Activated CD4-positive, alpha-beta T cell treated with anti-CD3 and anti-CD28 coated beads for 24 hours (primary cell): Measurements from ENCODE around the gene GADL1.

Source experiments
- DNase-seq, 2 donors: peaks; one replicate each; pipeline ENCODE4 v3.0.0-alpha.2; 2020; ENCODE audit warnings: low read depth in 2 of 2

The GADL1 gene

GRCh38 chr3:30875505-30875904 lies 19.0 kb downstream of the GADL1 start:
- DNase-seq = no peak

GRCh38 chr3:30873671-30874070 lies 20.8 kb downstream of the GADL1 start:
- no peak for DNase-seq

- no peak for DNase-seq
Measured at GRCh38 chr3:30872879-30873278, 21.6 kb downstream of the GADL1 start.

DNA sequence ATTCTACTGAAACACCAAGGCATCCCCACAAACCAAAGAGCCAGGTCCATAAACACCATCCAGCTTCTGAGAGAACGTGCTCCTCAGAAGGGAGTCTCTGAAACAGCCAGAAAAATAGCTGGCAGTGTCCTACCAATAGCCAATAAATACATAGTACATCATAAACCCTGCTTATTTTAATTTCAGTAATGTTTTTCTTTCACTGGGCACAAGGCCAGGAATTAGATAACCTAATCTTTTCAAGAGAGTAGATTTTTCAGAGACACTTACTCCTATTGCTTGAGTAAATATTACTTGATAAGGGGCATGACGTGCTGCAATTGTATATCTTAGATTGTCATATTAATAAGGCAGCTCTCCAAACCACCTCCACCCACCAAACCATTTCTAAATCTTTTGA lies 22.7 kb downstream of the GADL1 start:
- DNase-seq = no peak

DNA sequence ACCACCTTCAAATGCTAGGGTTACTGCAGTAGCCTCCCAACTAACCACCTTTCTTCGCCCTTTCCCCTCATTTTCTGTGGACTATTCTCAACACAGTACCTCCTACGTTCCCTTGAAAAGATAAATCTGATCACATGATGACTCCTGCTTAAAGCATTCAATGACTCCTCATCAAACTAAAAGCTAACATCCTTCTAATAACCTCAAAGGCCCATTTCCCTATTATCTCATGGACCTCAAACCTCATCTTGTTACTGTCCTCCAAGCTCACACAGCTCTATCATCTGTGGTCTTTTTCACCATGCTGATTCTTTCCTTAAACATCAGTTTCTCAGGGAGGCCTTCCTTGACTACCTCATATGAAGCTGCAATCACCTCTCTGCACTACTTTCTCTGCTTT lies 29.6 kb downstream of the GADL1 start:
- DNase-seq = no peak

- DNase-seq = no peak
Measured at GRCh38 chr3:30864132-30864531, 30.3 kb downstream of the GADL1 start.

GRCh38 chr3:30862004-30862403 lies 32.5 kb downstream of the GADL1 start:
- DNase-seq = no peak

DNA sequence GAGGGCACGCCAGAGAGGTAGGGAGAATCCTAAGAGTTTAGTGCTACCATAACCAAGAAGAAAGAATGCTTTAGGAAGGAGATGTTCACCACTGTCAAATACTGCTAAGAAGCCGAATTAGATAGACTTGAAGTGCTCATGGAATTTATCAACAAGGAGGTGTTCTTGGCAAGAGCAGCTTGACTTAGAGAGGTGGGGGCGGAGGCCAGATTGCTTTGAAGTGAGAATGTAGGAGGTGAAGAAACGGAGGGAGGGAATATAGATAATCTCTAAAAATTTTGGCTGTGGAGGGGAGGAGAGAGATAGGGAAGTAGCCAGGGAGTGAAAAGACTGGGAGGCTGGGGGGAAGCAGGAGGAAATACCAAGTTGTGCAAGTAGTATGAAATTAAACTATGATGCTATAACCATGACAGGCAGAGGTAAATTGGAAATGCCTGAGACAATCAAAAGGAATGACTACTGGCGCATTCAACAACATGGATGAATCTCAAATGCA lies 35.5 kb downstream of the GADL1 start:
- DNase-seq = no peak

DNA sequence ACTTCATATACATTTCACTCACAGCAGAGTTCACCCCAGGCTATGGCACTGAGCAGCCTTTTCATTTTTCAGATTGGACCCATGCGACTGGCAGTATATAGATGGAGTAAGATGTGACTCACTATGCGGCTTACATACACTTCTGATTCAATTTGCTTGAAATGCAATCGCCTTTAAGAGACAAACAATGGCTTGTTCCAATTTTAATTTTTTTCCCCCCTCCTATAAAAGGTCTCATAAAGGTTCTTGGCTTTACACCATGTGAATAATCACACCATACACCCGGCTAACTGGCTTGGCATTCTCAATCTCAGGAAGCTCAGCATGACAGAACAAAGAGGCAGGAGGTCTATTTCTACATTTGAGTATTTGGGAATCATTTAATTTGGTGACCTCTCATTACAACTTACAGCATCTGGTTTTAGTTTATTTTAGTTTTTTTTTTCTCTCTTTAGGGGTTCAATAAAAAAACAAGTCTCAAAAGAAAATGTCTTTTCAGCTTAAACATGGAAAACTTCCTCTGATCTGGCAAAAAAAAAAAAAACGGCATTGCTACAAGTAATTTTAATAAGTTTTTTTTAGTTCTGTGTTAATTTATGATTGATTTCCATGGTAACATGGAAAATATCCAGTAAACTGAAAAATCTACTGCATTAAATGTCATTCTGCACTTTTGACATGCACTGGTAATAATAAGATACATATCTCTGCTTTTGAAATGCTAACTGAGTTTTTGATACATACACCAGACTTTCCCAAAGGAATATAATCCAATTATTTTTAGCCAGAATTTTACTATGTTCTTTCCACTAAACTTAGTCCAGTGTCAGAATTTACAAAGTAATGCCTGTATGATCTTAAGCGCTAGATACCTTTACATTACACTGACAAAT lies 38.8 kb downstream of the GADL1 start:
- DNase-seq = no peak

GRCh38 chr3:30852833-30853232 lies 41.6 kb downstream of the GADL1 start:
- DNase-seq = no peak

GRCh38 chr3:30848087-30848779 lies 46.2 kb downstream of the GADL1 start:
- DNase-seq = no peak

DNA sequence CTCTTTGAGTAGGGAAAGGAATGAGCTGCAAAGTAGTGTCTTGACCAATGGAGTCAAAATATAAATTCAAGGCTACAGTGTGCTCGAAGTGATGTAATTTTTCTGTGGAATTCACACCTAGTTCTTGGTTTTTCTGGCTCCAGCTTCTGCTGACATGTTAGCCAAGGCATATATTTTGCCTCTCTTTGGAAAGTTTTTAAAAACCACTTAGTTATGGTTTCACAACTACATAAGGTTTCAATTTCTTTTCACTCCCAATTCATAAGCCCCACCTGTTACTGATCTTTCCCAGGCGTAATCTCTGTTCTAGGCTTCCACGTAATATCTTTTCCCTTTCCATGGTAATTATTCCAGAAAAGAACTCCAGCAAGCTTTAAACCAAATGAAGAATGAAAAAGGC lies 46.9 kb downstream of the GADL1 start:
- DNase-seq = no peak

DNA sequence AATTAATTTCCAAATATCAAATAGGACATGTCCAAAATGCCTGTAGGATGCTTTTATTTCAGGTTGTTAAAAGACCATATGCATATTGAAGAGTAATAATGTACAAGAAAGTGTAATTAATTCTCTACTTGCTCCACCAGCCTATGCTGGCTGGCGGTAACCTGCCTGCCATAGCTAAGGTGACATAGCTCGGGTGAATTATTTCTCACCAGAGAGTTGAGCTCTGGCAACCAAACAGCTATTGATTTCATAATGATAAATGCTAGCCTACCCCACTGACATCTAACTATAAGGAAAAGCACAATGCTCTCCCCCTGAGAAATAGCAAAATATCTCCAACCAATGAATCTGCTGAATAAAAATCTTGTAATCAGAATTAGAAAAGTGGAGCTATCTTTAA lies 48.9 kb downstream of the GADL1 start:
- no peak for DNase-seq

- DNase-seq = no peak
Measured at GRCh38 chr3:30843877-30844276, 50.6 kb downstream of the GADL1 start.

DNA sequence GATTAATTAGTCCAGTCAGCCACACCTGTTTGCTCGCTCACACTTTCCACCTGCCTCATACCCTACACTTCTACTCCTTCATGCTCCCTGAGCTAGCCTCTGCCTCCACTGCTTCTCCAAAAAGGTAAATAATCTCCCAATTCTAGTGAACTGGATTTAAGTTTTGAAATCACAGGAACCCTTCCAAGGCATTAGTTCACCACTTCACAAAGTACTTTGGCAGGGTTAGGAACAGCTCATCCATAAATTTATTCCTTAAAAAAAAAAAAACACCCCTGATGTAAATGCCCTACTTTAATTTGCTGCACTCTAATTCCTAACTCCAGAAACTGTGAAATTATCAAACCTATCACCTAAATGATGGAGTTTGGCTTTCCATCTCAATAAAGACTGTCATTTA lies 58.3 kb downstream of the GADL1 start:
- no peak for DNase-seq

DNA sequence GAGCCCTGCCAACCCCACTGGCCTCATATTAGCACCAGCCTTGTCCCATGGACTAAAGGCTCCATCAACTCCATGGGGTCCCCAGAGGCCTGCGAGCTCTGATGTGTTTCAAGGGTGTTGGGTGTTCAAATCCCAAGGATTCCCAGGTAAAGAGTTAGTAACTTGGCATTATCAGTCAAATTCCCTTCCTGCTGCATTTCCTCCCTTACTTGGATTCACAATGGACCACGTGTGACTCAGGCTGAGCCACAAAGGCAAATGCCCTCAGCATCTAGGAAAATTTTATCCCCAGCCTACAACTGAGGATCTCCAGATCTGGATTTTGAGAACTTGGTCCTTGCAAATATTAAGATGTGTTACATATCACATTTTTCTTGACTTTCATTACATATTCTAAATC lies 58.8 kb downstream of the GADL1 start:
- no peak for DNase-seq

DNA sequence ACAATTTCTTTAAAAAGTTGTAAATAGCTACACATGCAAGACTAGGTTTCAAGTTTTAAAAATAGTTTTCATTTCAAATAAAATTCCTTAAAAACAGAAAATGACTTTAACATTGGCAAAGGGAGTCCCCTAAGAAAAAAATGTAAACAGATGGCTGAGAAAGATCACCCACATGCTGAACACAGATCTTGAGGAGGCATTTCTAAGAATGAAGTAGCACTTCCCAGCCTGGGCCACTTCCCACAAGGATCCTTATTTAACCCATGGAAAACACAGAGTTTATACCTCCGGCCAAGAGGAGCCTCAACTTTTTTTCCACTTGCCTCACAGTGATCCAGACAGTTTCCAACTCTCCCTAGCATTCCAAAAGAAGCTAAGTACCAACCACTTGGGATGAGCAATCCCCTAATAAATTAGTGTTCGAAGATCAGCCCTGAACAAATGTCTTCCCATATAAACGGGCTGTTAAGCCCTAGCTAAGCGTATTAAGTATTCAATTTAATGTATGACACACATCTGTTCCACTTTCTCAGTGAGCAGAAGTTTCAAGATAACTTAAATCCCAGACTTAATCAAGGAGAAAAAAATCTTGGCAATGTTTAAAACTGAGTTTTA lies 61.4 kb downstream of the GADL1 start:
- DNase-seq = no peak

- no peak for DNase-seq
Measured at GRCh38 chr3:30827080-30827479, 67.4 kb downstream of the GADL1 start.

DNA sequence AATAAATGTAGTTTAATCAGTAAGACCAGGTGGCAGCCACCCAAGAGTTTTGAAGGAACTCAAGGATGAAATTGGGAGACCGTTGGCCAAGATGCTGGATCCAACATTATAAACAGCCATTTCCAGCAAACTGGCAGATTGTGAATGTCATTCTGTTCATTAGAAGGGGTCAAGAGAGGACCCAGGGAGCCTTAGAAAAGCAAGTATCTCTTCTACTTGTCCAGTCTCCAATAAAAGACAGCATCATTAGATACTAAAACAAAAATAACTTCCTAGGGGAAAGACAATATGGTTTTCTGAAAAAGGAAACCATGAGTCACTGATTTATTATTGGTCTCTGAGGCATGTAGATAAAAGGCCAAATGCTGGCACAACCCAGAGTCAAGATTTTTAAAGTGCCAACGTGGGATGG lies 67.9 kb downstream of the GADL1 start:
- no peak for DNase-seq

GRCh38 chr3:30819067-30819798 lies 75.2 kb downstream of the GADL1 start:
- no peak for DNase-seq

- no peak for DNase-seq
Measured at GRCh38 chr3:30813734-30814133, 80.7 kb downstream of the GADL1 start.
